WTC11 (cell line): ENCODE measurements around the gene EXPH5.

Source experiments
- NFYB ChIP-seq: sonication (generic); formaldehyde crosslinking; conservative IDR thresholded peaks from 2 replicates; pipeline ENCODE4 v1.8.0; 2022; ENCODE audit warnings: low read depth, missing genetic modification reagents
- TEAD1 ChIP-seq: sonication (generic); formaldehyde crosslinking; IDR thresholded peaks from 2 replicates; pipeline ENCODE4 v1.8.0; 2022; ENCODE audit warnings: mild to moderate bottlenecking, missing genetic modification reagents
- ZNF317 ChIP-seq: sonication (generic); formaldehyde crosslinking; IDR thresholded peaks from 2 replicates; pipeline ENCODE4 v1.8.1; 2023; ENCODE audit warnings: low read depth, mild to moderate bottlenecking, moderate library complexity, missing genetic modification reagents, borderline replicate concordance
- TF ChIP-seq, protein P1 (sequence below): fragments of 200-600 bp; IDR thresholded peaks from 2 replicates; pipeline ENCODE4 v1.8.0; 2022; ENCODE audit warnings: antibody characterized with exemption

DNA sequence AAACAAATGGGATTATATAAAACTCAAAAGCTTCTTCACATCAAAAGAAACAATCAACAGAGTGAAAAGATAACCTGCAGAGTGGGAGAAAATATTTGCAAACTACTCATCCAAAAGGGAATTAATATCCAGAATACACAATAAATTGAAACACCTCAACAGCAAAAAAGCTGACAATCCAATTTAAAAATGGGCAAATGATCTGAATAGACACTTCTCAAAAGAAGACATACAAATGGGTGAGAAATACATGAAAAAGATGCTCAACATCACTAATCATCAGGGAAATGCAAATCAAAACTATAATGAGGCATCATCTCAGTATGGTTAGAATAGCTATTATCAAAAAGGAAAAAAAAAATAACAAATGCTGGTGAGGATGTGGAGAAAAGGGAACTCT is 13.5 kb downstream of the EXPH5 start:
- TF ChIP-seq, protein P1, sequence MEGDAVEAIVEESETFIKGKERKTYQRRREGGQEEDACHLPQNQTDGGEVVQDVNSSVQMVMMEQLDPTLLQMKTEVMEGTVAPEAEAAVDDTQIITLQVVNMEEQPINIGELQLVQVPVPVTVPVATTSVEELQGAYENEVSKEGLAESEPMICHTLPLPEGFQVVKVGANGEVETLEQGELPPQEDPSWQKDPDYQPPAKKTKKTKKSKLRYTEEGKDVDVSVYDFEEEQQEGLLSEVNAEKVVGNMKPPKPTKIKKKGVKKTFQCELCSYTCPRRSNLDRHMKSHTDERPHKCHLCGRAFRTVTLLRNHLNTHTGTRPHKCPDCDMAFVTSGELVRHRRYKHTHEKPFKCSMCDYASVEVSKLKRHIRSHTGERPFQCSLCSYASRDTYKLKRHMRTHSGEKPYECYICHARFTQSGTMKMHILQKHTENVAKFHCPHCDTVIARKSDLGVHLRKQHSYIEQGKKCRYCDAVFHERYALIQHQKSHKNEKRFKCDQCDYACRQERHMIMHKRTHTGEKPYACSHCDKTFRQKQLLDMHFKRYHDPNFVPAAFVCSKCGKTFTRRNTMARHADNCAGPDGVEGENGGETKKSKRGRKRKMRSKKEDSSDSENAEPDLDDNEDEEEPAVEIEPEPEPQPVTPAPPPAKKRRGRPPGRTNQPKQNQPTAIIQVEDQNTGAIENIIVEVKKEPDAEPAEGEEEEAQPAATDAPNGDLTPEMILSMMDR, result no peak
- TF ChIP-seq NFYB (no peak), TEAD1 (no peak), ZNF317 (CRISPR knock-in tag) (no peak)
